ENCODE data around the gene CTNNBL1. TPM values are rescaled to one million over a fixed set of nuclear protein-coding genes. Genes with fewer than 3 reads are reported as not detected.

The CTNNBL1 gene
- total and polyA plus RNA-seq, 2 experiments from 2014 or later: 27.6 to 55.0 TPM

DNA sequence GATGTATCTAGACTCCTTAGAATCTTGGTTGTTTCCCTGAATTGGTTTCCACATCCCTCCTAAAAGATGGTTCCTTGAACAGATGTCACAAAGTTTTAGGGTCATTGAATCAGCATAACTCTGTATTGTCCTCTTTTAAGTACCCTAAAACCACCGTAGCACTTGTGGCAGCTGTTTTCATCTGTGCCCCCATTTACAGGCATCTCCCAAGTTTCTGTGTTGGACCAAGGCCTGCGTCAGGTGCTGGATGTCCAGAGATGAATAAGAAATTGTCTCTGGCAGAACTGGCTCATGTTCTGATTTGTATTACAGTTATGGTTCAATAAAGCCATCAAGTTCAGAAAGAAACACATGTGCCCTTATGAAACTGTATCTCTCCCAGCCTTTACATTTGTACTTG is 48.3 kb downstream of the CTNNBL1 start:
- no peaks in the 10 kb centered on the region for H3K79me2 ChIP-seq
- no peak overlapping the region for H3K4me2 ChIP-seq
- no peak overlapping the region for H3K27ac ChIP-seq
- DNase-seq (ENCODE audit: low spot score): no peak
- no peaks in the 10 kb centered on the region for H3K9me2 ChIP-seq (replicated peaks; ENCODE audit: insufficient read depth)
- H3K27me3 ChIP-seq: no peaks in the 10 kb centered on the region
- 94% methylated on average over 2 of the region's 2 CpGs for WGBS (ENCODE audit: low lambda C conversion rate, missing lambda C conversion rate)
- no peak for TF ChIP-seq EZH2 (IDR thresholded peaks at IDR 0.05; ENCODE audit: borderline replicate concordance)
- no peaks in the 10 kb centered on the region for H3K9me3 ChIP-seq (ENCODE audit: low read depth)
- H4K20me1 ChIP-seq (ENCODE audit: insufficient read depth, poor library complexity, severe bottlenecking): no peaks in the 10 kb centered on the region
- no peak overlapping the region for H2AFZ ChIP-seq
- no peaks in the 10 kb centered on the region for H3K36me3 ChIP-seq (replicated peaks; ENCODE audit: insufficient read depth, low read depth)
- H3K4me3 ChIP-seq: no peak overlapping the region
- H3K4me1 ChIP-seq (ENCODE audit: insufficient read depth): no peaks in the 10 kb centered on the region

DNA sequence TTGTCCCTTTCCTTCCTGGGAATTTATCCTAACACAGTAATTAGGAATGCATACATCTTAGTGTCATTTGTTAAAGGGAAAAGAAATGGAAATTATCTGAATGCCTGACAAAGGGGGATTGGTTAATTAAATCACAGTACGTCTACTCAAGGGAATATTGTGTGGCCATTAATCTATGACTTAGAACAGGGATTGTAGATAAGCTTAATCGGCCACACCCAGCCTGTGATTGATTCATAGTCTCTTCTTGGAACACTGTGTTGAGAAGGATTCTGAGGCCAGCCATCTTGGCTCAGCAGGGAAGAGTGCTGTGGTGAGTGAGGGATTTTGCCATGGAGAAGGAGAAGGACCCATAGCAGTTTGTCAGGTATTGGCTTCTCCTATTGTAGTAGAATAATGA is 50.5 kb downstream of the CTNNBL1 start:
- no peak for DNase-seq (ENCODE audit: low spot score)
- Histone ChIP-seq H4K20me1 (ENCODE audit: insufficient read depth, poor library complexity, severe bottlenecking) (no peaks in the 10 kb centered on the region), H3K79me2 (no peaks in the 10 kb centered on the region), H3K27me3 (no peaks in the 10 kb centered on the region), H3K4me3 (no peak overlapping the region), H3K4me1 (ENCODE audit: insufficient read depth) (no peaks in the 10 kb centered on the region), H3K9me2 (replicated peaks; ENCODE audit: insufficient read depth) (no peaks in the 10 kb centered on the region), H3K9me3 (ENCODE audit: low read depth) (no peaks in the 10 kb centered on the region), H3K4me2 (no peak overlapping the region), H3K27ac (no peak overlapping the region), H3K36me3 (replicated peaks; ENCODE audit: insufficient read depth, low read depth) (no peaks in the 10 kb centered on the region), H2AFZ (no peak overlapping the region)
- 81% methylated on average over 2 of the region's 2 CpGs for WGBS (ENCODE audit: low lambda C conversion rate, missing lambda C conversion rate)
- no peak for TF ChIP-seq EZH2 (IDR thresholded peaks at IDR 0.05; ENCODE audit: borderline replicate concordance)

DNA sequence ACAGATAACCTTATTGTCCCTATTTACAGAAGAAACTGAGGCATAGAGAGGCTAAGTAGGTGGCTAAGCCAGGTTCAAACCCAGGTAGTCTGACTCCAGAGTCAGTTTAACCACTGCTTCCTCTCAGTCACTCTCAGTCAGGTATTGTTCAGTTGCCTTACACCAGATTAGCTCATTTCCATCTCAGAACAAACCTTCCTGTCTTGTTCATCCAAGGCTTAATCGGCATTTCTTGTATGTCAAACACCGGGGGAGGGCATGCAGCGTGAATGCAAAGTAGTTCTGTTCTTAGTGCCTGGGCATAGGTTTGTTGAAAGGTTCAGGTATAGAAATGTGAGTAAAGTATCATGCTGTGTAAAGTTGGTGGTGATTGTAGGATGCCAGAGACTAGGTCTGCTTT is 51.7 kb downstream of the CTNNBL1 start:
- Histone ChIP-seq H3K4me2 (no peak overlapping the region), H3K4me3 (no peak overlapping the region), H3K4me1 (ENCODE audit: insufficient read depth) (no peaks in the 10 kb centered on the region), H3K27ac (no peak overlapping the region), H3K27me3 (no peaks in the 10 kb centered on the region), H4K20me1 (ENCODE audit: insufficient read depth, poor library complexity, severe bottlenecking) (no peaks in the 10 kb centered on the region), H3K9me3 (ENCODE audit: low read depth) (no peaks in the 10 kb centered on the region), H3K36me3 (replicated peaks; ENCODE audit: insufficient read depth, low read depth) (no peaks in the 10 kb centered on the region), H2AFZ (no peak overlapping the region), H3K79me2 (no peaks in the 10 kb centered on the region), H3K9me2 (replicated peaks; ENCODE audit: insufficient read depth) (no peaks in the 10 kb centered on the region)
- no peak for DNase-seq (ENCODE audit: low spot score)
- TF ChIP-seq EZH2 (IDR thresholded peaks at IDR 0.05; ENCODE audit: borderline replicate concordance) (no peak), EZH2phosphoT487 (IDR thresholded peaks at IDR 0.05; ENCODE audit: low read depth, severe bottlenecking, unreplicated experiment) (no peak)
- TF ChIP-seq, protein P1, sequence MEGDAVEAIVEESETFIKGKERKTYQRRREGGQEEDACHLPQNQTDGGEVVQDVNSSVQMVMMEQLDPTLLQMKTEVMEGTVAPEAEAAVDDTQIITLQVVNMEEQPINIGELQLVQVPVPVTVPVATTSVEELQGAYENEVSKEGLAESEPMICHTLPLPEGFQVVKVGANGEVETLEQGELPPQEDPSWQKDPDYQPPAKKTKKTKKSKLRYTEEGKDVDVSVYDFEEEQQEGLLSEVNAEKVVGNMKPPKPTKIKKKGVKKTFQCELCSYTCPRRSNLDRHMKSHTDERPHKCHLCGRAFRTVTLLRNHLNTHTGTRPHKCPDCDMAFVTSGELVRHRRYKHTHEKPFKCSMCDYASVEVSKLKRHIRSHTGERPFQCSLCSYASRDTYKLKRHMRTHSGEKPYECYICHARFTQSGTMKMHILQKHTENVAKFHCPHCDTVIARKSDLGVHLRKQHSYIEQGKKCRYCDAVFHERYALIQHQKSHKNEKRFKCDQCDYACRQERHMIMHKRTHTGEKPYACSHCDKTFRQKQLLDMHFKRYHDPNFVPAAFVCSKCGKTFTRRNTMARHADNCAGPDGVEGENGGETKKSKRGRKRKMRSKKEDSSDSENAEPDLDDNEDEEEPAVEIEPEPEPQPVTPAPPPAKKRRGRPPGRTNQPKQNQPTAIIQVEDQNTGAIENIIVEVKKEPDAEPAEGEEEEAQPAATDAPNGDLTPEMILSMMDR (IDR thresholded peaks at IDR 0.05; ENCODE audit: poor library complexity): no peak
- WGBS (ENCODE audit: low lambda C conversion rate, missing lambda C conversion rate): 83% methylated on average over 3 of the region's 3 CpGs

DNA sequence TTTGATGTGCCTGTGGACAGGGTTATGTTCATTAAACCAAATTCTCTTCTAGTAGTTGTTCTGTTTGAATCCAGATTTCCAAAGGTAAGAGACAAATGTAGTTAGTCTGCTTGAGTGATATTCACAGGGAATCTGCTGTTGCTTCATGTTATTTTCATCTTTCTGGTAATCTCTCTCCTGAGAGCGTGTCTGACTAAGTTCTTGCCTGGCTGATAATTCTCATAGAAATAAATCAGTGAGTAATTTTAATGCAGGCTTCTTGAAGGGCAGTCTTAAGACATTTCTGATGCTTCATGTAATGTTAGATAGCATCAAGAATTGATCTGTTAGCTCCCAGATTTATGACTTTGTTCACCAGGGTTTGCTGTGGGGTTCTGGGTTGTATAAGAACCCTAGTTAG is 54.2 kb downstream of the CTNNBL1 start:
- DNase-seq (ENCODE audit: low spot score): no peak
- WGBS (ENCODE audit: low lambda C conversion rate, missing lambda C conversion rate): 89% methylated on average over 1 of the region's 1 CpG
- no peaks in the 10 kb centered on the region for H3K79me2 ChIP-seq
- no peaks in the 10 kb centered on the region for H3K4me1 ChIP-seq (ENCODE audit: insufficient read depth)
- no peak overlapping the region for H3K4me3 ChIP-seq
- no peaks in the 10 kb centered on the region for H3K9me2 ChIP-seq (replicated peaks; ENCODE audit: insufficient read depth)
- H4K20me1 ChIP-seq (ENCODE audit: insufficient read depth, poor library complexity, severe bottlenecking): no peaks in the 10 kb centered on the region
- no peak overlapping the region for H2AFZ ChIP-seq
- no peak for TF ChIP-seq EZH2phosphoT487 (IDR thresholded peaks at IDR 0.05; ENCODE audit: low read depth, severe bottlenecking, unreplicated experiment)
- TF ChIP-seq, protein P1 (IDR thresholded peaks at IDR 0.05; ENCODE audit: poor library complexity): no peak
- TF ChIP-seq EZH2 (IDR thresholded peaks at IDR 0.05; ENCODE audit: borderline replicate concordance): no peak
- no peak overlapping the region for H3K27ac ChIP-seq
- no peaks in the 10 kb centered on the region for H3K36me3 ChIP-seq (replicated peaks; ENCODE audit: insufficient read depth, low read depth)
- no peak overlapping the region for H3K4me2 ChIP-seq
- H3K9me3 ChIP-seq (ENCODE audit: low read depth): no peaks in the 10 kb centered on the region
- no peaks in the 10 kb centered on the region for H3K27me3 ChIP-seq

Data from hepatocyte (in vitro differentiated cells).